ENCODE data around the gene PFKFB4.

Gene PFKFB4

DNA sequence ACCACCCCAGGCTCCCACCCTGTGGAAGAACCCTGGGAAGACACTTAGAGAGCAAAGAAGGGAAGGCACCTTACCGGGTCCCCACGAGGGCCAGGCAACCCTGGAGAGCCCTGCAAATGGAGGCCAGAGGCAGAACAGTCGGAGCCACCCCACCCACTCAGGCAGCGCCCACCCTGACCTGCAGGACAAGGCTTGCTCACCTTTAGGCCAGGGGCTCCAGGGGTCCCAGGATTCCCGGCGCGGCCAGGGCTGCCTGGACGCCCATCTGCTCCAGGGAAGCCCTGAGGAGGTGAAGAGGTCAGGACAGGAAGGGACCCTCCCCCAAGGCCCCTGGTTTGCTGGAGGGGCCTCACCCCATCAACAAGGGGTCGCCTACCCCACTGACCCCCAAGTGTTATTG lies 28.2 kb upstream of the PFKFB4 start:
- no peak for DNase-seq (ENCODE audit: low spot score)

DNA sequence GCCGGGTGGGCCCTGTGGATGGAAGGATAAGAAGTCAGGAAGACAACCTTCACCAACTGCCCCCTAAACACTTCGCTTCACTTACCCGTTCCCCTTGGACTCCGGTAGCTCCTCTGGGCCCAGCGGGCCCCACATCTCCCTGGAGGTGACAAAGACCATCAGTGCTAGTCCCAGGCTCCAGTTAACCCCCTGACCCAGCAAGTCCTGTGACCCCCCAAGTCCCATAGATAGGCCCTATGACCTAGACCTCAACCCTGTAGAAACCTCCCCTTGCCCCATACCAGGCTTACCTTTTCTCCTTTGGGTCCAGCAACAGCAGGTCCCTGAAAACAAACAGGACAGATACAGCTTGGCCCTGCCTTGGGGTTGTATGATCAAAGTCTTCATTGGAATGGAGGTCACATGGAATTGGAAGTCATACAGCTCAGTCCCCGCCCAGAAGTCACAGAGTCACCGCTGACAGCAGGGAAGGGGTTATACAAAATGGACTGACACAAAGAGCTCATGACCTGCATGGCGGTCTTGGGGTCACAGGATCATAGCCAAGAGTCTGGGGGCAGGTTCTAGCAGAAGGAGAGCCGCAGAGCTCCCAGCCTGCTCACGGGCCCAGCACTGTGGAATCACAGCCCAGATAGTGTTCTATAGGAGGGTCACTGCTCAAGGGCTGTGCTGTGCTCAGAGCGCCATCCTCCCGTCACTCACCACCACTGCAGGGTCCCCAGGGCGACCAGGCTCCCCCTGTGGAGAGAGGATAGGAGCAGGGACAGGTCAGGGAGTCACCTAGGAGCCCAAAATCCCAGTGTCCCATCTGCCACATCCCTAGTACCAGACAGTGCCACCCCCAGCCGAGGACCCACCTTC lies 25.2 kb upstream of the PFKFB4 start:
- no peak for DNase-seq (ENCODE audit: low spot score)

DNA sequence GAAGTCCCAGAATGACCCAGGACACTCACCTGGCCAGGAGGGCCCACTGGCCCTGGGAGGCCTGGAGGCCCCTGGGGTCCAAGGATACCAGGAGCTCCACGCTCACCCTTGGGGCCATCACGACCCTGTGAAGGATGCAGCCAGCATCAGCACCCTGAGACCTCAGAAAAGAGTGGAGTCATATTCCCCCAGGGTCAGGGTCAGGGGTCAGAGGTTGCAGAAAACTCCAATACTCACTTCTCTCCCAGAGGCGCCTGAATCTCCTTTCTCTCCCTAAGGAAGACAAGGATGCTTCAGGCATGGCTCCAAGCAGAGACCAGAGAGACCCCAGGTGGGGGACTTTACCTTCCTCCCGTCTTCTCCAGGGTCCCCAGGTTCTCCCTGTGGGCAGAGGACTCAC lies 20.0 kb upstream of the PFKFB4 start:
- DNase-seq (ENCODE audit: low spot score), result no peak

DNA sequence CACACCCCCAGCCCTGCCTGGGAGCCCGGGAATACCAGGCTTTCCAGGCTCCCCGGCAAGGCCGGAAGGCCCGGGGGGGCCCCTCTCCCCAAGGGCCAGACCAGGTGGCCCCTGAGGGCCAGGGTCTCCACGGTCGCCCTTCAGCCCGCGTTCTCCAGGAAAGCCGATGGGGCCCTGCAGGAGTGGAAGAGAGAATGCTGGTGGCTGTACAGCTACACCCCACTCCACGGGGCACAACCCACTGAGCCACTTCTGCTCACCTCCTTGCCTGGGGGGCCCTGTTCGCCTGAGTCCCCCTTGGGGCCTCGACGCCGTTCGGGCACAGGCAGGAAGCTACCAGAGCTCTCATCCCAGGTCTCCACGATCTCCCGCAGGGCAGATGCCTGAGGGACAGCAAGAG lies 18.8 kb upstream of the PFKFB4 start:
- no peak for DNase-seq (ENCODE audit: low spot score)

DNA sequence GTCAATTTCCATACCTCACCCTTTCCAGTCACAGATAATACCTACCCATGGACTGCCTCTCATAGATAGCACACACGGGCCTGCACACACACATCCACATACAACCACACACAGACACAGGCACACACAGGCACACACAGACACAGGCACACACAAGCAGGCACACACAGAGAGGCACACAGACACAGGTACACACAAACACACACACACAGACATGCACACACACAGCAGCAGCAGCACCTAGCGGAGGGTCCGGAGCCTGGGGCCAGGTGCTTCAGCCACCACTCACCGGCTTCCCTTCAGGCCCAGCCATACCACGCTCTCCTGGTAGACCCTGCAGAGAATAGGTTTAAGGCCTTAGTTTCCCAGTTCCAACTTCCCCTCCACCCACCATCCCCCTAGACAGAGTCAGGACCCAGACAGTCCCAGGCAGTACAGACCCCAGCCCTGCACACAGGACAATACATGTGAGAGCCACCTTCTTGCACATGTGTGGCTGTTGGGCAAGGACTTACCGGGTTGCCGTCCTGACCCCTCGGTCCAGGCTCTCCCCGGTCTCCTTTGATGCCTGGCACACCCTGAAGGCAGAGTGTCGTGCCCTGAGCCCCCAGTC lies 17.5 kb upstream of the PFKFB4 start:
- no peak for DNase-seq (ENCODE audit: low spot score)

DNA sequence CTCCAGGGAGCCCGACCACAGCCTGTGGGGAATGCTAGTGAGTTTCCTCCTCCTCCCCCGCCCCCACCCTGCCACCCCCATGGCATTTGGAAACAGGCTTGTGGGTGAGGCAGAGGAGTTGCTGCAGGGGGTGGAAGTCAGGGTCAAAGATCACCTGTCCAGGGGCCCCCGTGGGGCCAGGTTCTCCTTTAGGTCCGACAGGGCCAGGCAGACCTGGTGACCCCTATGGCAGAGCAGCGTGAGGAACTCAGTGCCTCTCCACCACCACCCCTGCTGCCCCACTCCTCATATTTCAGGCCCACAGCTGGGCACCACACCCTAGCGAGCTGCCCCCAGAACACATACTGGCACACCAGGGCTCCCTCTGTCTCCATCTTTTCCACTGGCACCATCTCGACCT lies 15.9 kb upstream of the PFKFB4 start:
- no peak for DNase-seq (ENCODE audit: low spot score)

DNA sequence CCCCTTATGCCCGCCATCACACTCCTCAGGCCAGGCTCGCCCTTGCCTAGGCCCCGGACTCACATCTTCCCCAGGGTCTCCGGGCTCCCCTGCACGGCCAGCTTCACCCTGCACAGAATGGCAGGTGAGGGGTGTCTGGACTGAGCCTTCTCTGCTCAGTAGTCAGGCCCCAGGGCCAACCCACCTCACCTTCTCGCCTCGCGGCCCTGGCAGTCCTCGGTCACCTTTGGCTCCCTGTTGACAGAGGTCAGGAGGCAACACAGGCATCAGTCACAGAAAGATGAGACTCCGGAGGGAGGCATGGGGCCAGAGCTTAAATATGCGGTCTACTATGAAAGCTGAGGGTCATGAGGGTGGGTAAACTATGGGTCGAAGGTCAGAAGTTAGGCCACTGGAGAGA lies 15.3 kb upstream of the PFKFB4 start:
- no peak for DNase-seq (ENCODE audit: low spot score)

DNA sequence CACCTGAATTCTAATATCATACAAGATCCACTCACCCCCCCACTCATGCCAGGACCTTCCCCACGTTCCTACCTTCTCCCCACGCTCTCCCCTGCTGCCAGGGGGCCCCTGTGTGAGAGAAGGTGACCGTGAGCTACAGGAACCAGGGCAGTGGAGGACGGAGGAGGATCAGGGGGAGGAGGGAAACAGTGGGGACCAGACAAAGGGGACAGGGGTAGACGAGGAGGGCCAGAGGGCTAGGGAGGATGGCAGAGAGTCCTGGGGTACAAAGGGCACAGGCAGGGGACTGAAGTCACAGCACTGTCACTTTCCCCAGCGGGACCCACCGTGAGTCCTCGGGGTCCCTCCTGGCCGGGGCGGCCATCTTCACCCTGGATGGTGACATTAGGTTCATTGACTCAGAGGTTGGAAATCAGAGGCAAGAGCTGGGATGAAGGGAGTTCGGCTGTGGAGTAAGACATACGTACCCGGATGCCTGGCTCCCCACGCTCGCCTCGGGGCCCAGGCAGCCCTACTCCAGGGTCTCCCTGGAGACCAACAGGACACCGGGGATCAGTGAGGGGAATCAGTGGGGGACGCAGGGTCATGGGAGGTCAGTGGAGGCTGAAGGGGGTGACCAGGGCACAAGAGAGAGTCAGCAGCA lies 13.3 kb upstream of the PFKFB4 start:
- no peak for DNase-seq (ENCODE audit: low spot score)

DNA sequence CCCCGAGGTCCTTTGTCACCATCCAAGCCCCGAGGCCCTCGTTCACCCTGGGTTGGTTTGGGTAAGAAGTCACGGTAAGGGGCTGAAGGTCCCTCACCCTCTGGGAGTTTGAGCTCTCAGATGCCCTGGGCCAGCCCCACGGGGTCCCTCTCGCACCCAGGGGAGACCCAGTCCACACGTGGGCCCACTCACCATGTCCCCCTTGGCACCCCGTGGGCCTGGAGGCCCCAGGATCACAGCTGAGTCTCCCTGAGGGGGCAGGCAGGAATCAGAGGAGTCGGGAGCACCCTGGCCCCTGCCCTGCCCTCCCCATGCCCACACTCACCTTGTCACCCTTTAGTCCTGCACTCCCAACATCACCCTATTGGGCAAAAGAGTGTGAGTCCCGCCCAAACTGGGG lies 12.8 kb upstream of the PFKFB4 start:
- DNase-seq (ENCODE audit: low spot score), result no peak

DNA sequence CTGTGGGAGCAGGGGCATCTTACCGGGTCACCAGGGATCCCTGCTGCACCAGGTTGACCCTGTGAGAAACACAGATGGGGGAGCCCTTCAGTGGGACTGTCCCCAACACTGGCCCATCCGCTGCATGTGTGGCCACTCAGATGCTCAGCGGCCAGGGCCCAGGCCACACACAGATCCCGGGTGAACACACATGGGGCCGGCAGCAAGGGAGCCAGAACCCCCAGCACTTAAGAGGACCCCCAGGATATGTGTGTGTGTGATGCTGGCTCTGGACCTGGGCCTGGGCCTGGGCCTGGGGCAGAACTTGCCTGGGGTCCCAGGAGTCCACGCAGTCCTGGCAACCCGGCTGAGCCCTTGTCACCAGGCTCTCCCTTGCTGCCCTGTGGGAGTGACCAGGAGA lies 11.9 kb upstream of the PFKFB4 start:
- DNase-seq (ENCODE audit: low spot score), result no peak

DNA sequence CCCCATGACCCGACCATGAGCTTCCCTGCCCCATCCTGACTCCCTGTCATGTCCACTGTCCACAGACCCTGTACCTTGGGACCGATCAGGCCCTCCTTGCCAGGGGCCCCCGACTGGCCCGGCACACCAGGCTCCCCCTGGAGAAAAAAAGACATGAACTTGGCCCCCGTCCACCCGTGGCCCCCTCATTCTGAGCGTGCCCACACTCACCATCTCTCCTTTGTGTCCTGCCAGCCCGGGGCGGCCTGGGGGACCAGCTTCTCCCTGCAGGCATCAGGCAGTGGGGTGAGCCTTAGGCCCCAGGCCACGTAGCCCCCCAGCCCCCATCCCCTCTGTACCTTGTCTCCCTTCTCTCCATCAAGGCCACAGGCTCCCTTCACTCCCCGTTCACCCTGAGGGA lies 10.9 kb upstream of the PFKFB4 start:
- DNase-seq (ENCODE audit: low spot score), result no peak

DNA sequence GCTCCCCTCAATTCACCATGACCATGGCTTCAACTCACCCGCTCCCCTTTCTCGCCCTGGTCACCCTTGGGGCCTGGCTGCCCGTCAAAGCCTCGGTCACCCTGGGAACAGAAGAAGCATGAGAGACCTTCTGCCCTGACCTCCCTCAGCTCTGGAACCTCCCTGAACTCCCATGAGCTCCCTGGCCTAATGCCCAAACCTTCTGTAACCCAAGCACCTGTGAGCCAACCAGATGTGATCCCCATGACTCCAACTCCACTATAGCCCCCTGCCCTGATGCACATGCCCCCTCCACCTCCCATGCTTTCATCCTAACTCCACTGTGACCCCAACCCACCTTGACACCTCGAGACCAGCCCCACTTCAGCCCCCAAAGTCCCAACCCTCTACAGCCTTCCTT lies 10.5 kb upstream of the PFKFB4 start:
- no peak for DNase-seq (ENCODE audit: low spot score)

DNA sequence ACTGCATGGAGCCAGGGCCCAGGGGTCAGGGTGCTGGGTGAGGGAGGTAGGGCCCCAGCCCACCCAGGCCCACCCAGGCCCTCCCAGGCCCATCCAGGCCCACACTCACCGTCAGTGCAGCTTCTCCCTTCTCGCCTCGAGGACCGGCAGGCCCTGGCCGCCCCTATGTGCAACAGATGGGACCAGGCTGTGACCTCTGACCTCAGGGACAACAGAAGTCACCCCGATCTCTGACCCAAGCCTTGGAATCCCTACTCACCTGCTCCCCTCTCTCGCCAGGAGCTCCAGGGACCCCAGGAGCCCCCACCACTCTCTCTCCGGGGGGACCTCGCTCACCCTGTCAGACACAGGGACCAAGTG lies 9.8 kb upstream of the PFKFB4 start:
- no peak for DNase-seq (ENCODE audit: low spot score)

DNA sequence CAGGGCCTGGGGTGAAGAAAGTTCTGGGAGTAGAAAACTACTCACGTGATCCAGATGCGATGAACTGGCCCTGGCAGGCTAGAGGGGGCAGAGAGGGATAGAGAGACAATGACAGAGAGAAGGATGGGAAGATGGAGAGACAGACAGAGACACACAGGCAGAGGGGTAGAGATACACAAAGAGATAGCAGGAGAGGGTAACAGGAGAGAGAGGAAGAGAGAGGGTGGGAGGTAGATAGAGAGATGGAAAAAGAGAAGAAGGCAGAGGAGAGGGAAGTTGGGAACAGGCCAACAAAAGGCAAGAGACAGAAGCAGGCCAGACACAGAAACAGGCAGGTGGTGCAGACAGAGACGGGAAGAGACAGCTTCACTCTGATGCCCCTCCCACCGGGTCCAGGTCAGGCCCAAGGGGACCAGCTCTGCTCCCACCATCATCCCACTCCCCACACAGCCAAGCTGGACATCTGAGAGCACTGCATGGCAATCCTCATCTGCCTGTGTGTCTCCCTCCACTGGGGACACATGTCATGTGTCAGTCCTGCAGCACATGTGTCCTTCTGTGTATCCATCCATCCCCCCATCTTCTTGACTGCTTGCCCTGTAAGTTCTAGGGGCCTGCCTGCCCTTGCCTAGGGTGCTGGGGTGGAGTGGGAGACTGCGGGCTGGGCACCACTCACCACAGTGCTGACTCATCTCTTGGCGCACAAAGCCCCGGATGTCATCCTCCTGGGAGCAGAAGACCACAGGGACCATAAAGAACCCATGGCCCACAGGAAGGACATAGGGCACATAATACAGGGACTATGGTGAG lies 9.2 kb upstream of the PFKFB4 start:
- DNase-seq (ENCODE audit: low spot score), result peak; percentile 95

DNA sequence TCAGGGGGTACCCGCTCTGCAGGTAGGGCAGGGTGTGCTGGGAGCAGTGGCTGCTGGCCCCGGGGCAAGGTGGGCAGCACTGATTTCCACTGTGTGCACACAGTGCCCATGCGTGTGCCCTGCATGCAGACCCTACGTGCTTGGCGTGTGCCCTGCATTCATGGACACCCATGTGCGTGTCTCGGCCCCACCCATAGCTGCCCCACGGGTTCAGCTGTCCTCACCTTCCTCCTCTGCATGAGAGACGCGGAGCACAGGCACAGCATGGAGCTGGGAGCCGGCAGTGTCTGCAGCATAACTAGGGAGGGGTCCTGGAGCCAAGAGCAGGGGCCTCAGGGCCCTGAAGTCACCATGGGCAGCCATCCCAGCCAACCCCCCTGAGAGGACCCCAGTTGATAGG lies 8.6 kb upstream of the PFKFB4 start:
- DNase-seq (ENCODE audit: low spot score), result no peak

DNA sequence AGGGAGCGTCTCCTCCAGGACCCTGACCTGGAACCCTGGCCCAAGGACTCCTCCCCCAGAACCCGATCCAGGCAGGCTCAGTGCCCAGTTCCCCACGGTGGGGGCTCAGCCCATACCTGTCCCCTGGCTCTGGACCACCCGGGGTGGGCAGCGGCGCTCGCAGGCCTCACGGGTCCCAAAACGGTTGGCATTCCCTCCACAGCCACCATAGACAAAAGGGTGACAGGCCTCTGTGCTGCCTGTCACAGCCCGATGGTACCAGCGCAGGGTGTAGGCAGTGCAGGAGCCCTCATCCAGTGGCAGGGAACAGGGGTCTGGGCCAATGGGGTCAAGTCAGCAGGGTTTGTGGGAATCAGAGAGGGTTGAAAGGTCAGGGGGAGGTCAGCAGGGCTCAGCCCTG lies 8.1 kb upstream of the PFKFB4 start:
- DNase-seq (ENCODE audit: low spot score), result no peak

DNA sequence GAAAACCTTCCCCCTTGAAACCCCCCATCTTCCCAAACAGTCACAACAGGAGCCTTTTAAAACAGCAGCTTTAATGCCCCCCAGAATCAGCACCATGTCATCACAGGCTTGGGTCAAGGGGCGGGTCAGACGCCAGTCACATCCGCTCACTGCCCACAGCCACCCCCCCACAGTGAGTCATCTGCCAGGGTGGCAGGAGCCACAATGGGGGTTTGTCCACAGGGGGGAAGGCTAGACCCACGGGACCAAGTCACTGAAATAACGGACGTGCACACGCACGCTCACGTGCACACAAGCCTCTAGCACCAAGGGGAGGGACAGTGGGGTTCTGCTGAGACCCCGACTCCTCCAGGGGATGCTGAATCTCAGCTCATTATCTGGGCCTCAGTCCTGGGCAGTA lies 7.4 kb upstream of the PFKFB4 start:
- DNase-seq (ENCODE audit: low spot score), result peak; percentile 99

DNA sequence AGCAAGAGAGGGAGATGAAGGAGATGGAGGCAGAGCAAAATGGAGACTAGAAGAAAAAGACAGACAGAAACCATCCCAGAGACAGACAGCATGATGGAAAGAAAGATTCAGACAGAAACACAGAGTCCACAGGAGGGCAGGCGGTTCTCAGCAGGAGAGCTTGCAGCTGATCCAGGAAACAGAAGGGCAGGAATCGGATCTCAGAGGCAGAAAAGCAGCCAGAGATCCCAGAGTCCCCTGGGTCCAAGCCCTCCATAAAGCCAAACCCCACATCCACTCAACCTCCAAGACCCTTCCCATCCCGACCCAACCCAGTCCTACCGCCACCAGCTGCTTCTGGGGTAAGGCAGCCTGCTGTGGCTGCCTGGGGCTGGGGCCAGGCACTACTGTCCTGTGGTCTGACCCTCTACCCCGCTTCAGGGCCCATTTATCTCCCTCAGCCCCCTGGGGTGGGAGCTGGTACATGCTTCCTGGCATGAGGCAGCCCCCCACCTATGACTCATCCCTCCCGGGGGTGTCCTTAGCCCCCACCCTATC lies 6.8 kb upstream of the PFKFB4 start, which contains the start of gene UCN2:
Gene UCN2, minus strand, starts transcription at position 400 of the 537 bp plus-strand sequence. CDS start 657 bp downstream, outside the sequence.
- DNase-seq (ENCODE audit: low spot score), result no peak

DNA sequence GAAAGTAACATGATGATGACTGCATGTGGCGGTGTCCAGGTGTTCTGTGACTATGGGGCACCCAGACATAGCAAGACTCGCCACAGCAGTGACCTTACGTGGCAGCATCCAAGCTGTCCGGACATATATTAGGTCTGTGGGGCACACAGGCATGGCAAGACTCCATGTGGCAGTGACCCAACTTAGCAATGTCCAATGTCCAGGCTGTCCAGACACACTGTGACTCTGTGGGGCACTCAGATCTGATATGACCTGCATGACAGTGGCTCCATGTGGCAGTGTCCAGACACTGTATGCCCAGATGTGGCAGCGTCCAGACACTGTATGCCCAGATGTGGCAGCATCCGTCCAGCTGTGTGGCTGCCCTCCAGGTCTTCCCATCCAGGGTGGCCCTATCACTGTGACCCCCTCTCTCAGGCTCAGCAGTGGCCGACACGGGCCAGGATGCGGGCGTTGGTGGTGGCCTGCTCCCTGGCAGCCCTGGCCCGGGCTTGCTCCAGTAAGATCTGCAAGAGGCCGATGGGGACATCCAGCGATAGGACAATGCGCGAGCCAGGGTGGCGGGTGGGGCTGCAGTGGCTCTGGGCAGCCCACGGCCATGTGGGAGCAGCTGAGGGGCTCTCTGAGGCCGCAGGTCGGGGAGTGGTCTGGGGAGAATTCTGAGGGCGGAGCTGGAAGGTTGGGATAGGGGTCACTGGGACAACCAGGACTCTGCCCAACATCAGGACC lies 5.9 kb upstream of the PFKFB4 start:
- no peak for DNase-seq (ENCODE audit: low spot score)

DNA sequence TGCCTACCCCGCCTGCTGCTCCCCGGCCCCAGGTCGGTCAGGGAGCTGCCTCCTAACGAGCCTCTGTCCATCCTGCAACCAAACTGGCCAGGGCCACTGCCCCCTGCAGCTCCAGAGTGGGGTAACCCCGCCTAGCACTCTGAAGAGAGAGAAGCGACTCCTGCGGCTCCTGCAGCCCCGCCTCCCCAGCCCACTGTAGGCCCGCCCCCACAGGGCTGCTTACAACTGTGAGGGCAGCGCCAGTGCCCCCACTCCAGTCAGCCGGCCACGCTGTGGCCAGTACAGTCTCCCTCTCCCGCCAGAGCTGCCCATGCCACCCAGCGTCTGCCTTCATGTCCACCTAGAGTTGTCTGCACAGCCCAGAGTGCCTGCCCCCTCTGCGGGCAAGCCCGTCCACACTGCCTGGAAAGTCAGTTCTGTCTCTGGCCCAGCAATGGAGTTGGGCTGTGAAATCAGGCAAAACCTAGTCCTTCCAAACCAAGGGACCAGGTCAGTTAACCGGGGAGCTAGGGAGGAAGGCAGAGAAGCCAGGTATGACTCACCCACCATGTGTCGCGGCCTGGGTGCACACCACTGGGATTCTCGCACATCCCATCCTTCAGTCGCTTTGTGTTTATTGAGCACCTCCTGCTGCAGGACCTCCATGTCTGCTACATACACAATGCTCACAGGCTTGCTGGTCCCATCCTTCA lies 4.6 kb upstream of the PFKFB4 start:
- DNase-seq (ENCODE audit: low spot score), result peak; percentile 83

DNA sequence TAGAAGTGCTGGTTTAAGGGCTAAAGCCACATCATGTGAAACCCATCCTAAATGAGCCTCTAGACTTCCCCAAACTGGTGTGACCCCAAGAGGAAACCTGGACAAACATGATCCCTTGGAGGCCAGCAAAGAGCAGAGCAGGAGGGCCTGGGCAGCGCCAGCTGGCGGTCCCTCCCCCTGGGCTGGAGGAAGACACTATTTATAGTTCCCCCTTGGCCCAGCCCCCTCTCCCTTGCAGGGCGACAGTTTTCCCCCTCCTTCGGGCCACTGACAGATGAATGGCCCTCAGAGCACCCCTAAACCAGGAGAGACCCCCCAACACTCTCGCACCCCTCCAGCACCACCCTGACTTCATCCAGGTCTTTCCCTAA lies 4.0 kb upstream of the PFKFB4 start:
- no peak for DNase-seq (ENCODE audit: low spot score)

Data from COLO829 (cell line).